ENCODE results near the gene SH3TC2. TPM values are rescaled to one million over a fixed set of nuclear protein-coding genes. Genes with fewer than 3 reads are reported as not detected.

The SH3TC2 gene
- total RNA-seq, 1 experiment from 2014 or later = 38.8 TPM

DNA sequence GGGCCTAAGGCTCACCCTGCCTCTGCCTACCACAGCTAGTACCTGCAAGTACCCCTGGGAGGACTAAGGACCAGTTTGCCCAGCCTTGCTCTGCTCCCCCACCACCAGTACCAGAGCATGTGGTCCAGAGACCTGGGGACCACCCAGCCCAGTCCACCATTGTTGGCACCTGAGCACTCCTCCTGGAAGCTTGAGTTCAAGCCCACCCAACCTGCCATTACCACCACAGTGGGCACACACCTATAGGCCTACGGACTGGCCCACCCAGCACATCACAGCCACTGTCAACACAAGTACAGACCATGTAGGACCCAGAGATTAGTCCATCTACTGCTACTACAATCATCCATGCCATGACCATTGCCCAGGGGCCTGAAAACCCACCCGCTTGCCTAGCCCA is 30.8 kb upstream of the SH3TC2 start:
- TF ChIP-seq, protein P1, sequence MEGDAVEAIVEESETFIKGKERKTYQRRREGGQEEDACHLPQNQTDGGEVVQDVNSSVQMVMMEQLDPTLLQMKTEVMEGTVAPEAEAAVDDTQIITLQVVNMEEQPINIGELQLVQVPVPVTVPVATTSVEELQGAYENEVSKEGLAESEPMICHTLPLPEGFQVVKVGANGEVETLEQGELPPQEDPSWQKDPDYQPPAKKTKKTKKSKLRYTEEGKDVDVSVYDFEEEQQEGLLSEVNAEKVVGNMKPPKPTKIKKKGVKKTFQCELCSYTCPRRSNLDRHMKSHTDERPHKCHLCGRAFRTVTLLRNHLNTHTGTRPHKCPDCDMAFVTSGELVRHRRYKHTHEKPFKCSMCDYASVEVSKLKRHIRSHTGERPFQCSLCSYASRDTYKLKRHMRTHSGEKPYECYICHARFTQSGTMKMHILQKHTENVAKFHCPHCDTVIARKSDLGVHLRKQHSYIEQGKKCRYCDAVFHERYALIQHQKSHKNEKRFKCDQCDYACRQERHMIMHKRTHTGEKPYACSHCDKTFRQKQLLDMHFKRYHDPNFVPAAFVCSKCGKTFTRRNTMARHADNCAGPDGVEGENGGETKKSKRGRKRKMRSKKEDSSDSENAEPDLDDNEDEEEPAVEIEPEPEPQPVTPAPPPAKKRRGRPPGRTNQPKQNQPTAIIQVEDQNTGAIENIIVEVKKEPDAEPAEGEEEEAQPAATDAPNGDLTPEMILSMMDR (conservative IDR thresholded peaks at IDR 0.05) = no peak
- TF ChIP-seq EZH2 (IDR thresholded peaks at IDR 0.05; ENCODE audit: low read depth) = no peak
- Histone ChIP-seq H3K79me2 (ENCODE audit: low read depth) (no peaks in the 10 kb centered on the region), H3K27ac (no peak overlapping the region), H3K9me3 (ENCODE audit: insufficient read depth, low read depth) (peaks cover 33% of the 10 kb centered on the region), H3K4me2 (no peak overlapping the region), H3K4me1 (replicated peaks; ENCODE audit: insufficient read depth) (peaks cover 15% of the 10 kb centered on the region; the same call in 1 of the 2 replicates), H3K9me2 (ENCODE audit: insufficient read depth) (no peaks in the 10 kb centered on the region), H3K36me3 (ENCODE audit: low read depth) (peaks cover 10% of the 10 kb centered on the region; the same call in 1 of the 2 replicates), H3F3A (ENCODE audit: insufficient read depth, low read depth) (no peaks in the 10 kb centered on the region), H3K4me3 (no peak overlapping the region), H4K20me1 (ENCODE audit: insufficient read depth) (no peaks in the 10 kb centered on the region), H2AFZ (no peak overlapping the region), H3K27me3 (ENCODE audit: insufficient read depth, low read depth) (no peaks in the 10 kb centered on the region)
- BruUV-seq (replicated peaks) = no TSS peak
- intact Hi-C loops (cut with micrococcal nuclease; ENCODE audit: unreplicated experiment) = loop anchor here (2.0 kb wide), 1 partner anchor 31 kb away; the partner anchor contains the start of gene SH3TC2
- DNase-seq = no peak
- CTCF ChIA-PET = interaction anchor here (0.5 kb wide), 1 partner anchor 20 kb away, joined by 3 read pairs; no protein-coding TSS in a partner anchor
- POLR2A ChIA-PET (ENCODE audit: unreplicated experiment) = no interaction called here

GRCh38 chr5:149089796-149090195 is 26.9 kb upstream of the SH3TC2 start:
- Histone ChIP-seq H3F3A (ENCODE audit: insufficient read depth, low read depth) (0 out of 2 replicates have a peak, but pooled peaks cover 4% of the 10 kb centered on the region), H3K4me2 (no peak overlapping the region), H3K79me2 (ENCODE audit: low read depth) (no peaks in the 10 kb centered on the region), H3K27ac (no peak overlapping the region), H3K4me1 (replicated peaks; ENCODE audit: insufficient read depth) (peaks cover 6% of the 10 kb centered on the region; the same call in 1 of the 2 replicates), H4K20me1 (ENCODE audit: insufficient read depth) (no peaks in the 10 kb centered on the region), H3K36me3 (ENCODE audit: low read depth) (no peaks in the 10 kb centered on the region), H3K9me3 (ENCODE audit: insufficient read depth, low read depth) (peaks cover 12% of the 10 kb centered on the region; the same call in 1 of the 2 replicates), H3K4me3 (no peak overlapping the region), H3K9me2 (ENCODE audit: insufficient read depth) (no peaks in the 10 kb centered on the region), H3K27me3 (ENCODE audit: insufficient read depth, low read depth) (no peaks in the 10 kb centered on the region), H2AFZ (no peak overlapping the region)
- DNase-seq = no peak
- intact Hi-C loops (cut with micrococcal nuclease; ENCODE audit: unreplicated experiment) = no loop called here
- TF ChIP-seq, protein P1 (conservative IDR thresholded peaks at IDR 0.05) = no peak
- no peak for TF ChIP-seq EZH2 (IDR thresholded peaks at IDR 0.05; ENCODE audit: low read depth)
- ChIA-PET CTCF (no interaction called here), POLR2A (ENCODE audit: unreplicated experiment) (no interaction called here)
- no TSS peak for BruUV-seq (replicated peaks)

GRCh38 chr5:149088686-149089085 is 25.8 kb upstream of the SH3TC2 start:
- Histone ChIP-seq H3K79me2 (ENCODE audit: low read depth) (no peaks in the 10 kb centered on the region), H4K20me1 (ENCODE audit: insufficient read depth) (no peaks in the 10 kb centered on the region), H3K36me3 (ENCODE audit: low read depth) (no peaks in the 10 kb centered on the region), H3K4me2 (no peak overlapping the region), H3K9me3 (ENCODE audit: insufficient read depth, low read depth) (peaks cover 12% of the 10 kb centered on the region; the same call in 1 of the 2 replicates), H3F3A (ENCODE audit: insufficient read depth, low read depth) (0 out of 2 replicates have a peak, but pooled peaks cover 4% of the 10 kb centered on the region), H3K4me3 (no peak overlapping the region), H3K9me2 (ENCODE audit: insufficient read depth) (no peaks in the 10 kb centered on the region), H2AFZ (no peak overlapping the region), H3K27me3 (ENCODE audit: insufficient read depth, low read depth) (no peaks in the 10 kb centered on the region), H3K4me1 (replicated peaks; ENCODE audit: insufficient read depth) (no peaks in the 10 kb centered on the region), H3K27ac (no peak overlapping the region)
- DNase-seq = no peak
- BruUV-seq (replicated peaks) = no TSS peak
- CTCF ChIA-PET = no interaction called here
- no peak for TF ChIP-seq EZH2 (IDR thresholded peaks at IDR 0.05; ENCODE audit: low read depth)
- TF ChIP-seq, protein P1 (conservative IDR thresholded peaks at IDR 0.05) = no peak
- intact Hi-C loops (cut with micrococcal nuclease; ENCODE audit: unreplicated experiment) = no loop called here
- POLR2A ChIA-PET (ENCODE audit: unreplicated experiment) = no interaction called here

Measured in PC-9 (cell line).